Measurements from ENCODE around the gene IKZF1. TPM values are rescaled to one million over a fixed set of nuclear protein-coding genes. Genes with fewer than 3 reads are reported as not detected.

IKZF1 gene
- total and polyA plus RNA-seq, 9 of the 15 experiments (the other 6 are each of a cell fraction or from before 2014, with no cell fraction given) = 12.6 to 85.3 (median 44.7) TPM

- no TSS peak for BruUV-seq (replicated peaks)
- FAIRE-seq (no peak), DNase-seq (ENCODE audit: extremely low read depth in 1 of 4, low spot score in 3 of 4) (no peak), ATAC-seq (0 out of 3 replicates have a peak, but pooled peaks have one; percentile 37)
- no peaks in the 10 kb centered on the region for H3K36me3 ChIP-seq (ENCODE audit: control insufficient read depth, insufficient read depth, low read length)
- intact Hi-C loops (cut with micrococcal nuclease) (no loop called here), in situ Hi-C loops (cut with MboI) (no loop called here)
- H3K4me1 ChIP-seq (replicated peaks in 1 of 2; ENCODE audit: control insufficient read depth in 2 of 2, insufficient read depth in 2 of 2, low read length in 2 of 2) = 0 out of 5 replicates have a peak, but pooled peaks cover 0 to under 1% of the 10 kb centered on the region in 2 experiments
- no peaks in the 10 kb centered on the region for H3K79me2 ChIP-seq (ENCODE audit: control insufficient read depth, insufficient read depth, low read length)
- H3K9me3 ChIP-seq (replicated peaks; ENCODE audit: control insufficient read depth, insufficient read depth, low read depth, low read length) = no peaks in the 10 kb centered on the region
- H4K20me1 ChIP-seq (replicated peaks; ENCODE audit: control insufficient read depth, insufficient read depth, low read length) = 0 out of 2 replicates have a peak, but pooled peaks cover 4% of the 10 kb centered on the region
- no peak overlapping the region for H3K4me3 ChIP-seq
- H3K27ac ChIP-seq (ENCODE audit: extremely low read depth, low read depth, low read length) = no peak overlapping the region
- H3K9ac ChIP-seq (ENCODE audit: insufficient read depth in 1 of 2, low read depth in 2 of 2, low read length in 2 of 2) = no peak overlapping the region
- H3K9me1 ChIP-seq (ENCODE audit: control insufficient read depth, insufficient read depth, low read length) = no peaks in the 10 kb centered on the region
- ChIA-PET POLR2A (interaction anchor here (0.9 kb wide), 1 partner anchor 11 kb away, joined by 3 read pairs; no protein-coding TSS in a partner anchor), CTCF (ENCODE audit: low intra/inter-chr PET ratio) (no interaction called here)
- WGBS (ENCODE audit: insufficient coverage, low coverage, missing lambda C conversion rate) = 3% methylated on average over 4 of the region's 4 CpGs
- TF ChIP-seq ETV1 (tag; conservative IDR thresholded peaks at IDR 0.05; ENCODE audit: low read depth) (no peak), NR2F6 (CRISPR knock-in tag; IDR thresholded peaks at IDR 0.05) (no peak), ZNF133 (CRISPR knock-in tag; IDR thresholded peaks at IDR 0.05) (no peak), THRAP3 (IDR thresholded peaks at IDR 0.05; ENCODE audit: borderline replicate concordance) (no peak), ARNT (IDR thresholded peaks at IDR 0.05) (no peak), THAP12 (CRISPR knock-in tag; IDR thresholded peaks at IDR 0.05) (no peak), ZBTB5 (IDR thresholded peaks at IDR 0.05) (no peak), TCFL5 (CRISPR knock-in tag; conservative IDR thresholded peaks at IDR 0.05) (no peak), MED1 (CRISPR knock-in tag; IDR thresholded peaks at IDR 0.05; ENCODE audit: borderline replicate concordance) (no peak), ZBTB8A (IDR thresholded peaks at IDR 0.05; ENCODE audit: partially characterized antibody) (no peak), ZNF79 (CRISPR knock-in tag; IDR thresholded peaks at IDR 0.05; ENCODE audit: low read depth) (no peak), DDX20 (tag; IDR thresholded peaks at IDR 0.05; ENCODE audit: low read depth) (no peak), NFATC3 (IDR thresholded peaks at IDR 0.05) (no peak), NR0B1 (IDR thresholded peaks at IDR 0.05; ENCODE audit: partially characterized antibody) (no peak), CHD1 (IDR thresholded peaks at IDR 0.05; ENCODE audit: low read length) (no peak)
- no peak overlapping the region for H3K4me2 ChIP-seq (ENCODE audit: insufficient read depth, low read length)
- no peak overlapping the region for H2AFZ ChIP-seq (ENCODE audit: low read depth, low read length)
- peaks cover 2 to 5% of the 10 kb centered on the region in 2 experiments; a peak in 1 of 5 replicates for H3K27me3 ChIP-seq (ENCODE audit: control insufficient read depth in 2 of 2, insufficient read depth in 2 of 2, low read length in 2 of 2)
Observed at GRCh38 chr7:50423860-50424259, 119.3 kb downstream of the IKZF1 start.
